GM12878 (cell line): ENCODE data around the gene DNAH9. TPM values are rescaled to one million over a fixed set of nuclear protein-coding genes. Genes with fewer than 3 reads are reported as not detected.

Experiments
- ETV6 ChIP-seq, 2 experiments: fragments of 450-650 bp in 1 of 2; IDR thresholded peaks in 1 of 2; conservative IDR thresholded peaks in 1 of 2; 2 replicates each; pipeline ENCODE4 v1.6.1; 2014; ENCODE audit warnings: antibody characterized with exemption in 1 of 2, borderline replicate concordance in 1 of 2, low read depth in 1 of 2, mild to moderate bottlenecking in 1 of 2, moderate library complexity in 1 of 2
- NFIC ChIP-seq: IDR thresholded peaks from 2 replicates; pipeline ENCODE4 v1.6.1; 2012; ENCODE audit warnings: low read depth, mild to moderate bottlenecking, inconsistent platforms, low read length, moderate library complexity
- NR2F1 ChIP-seq: fragments of 450-650 bp; conservative IDR thresholded peaks from 2 replicates; pipeline ENCODE4 v1.6.1; 2017; ENCODE audit warnings: mild to moderate bottlenecking
- PBX3 ChIP-seq: IDR thresholded peaks from 2 replicates; pipeline ENCODE4 v1.6.1; 2011; ENCODE audit warnings: mild to moderate bottlenecking, low read depth, low read length, moderate library complexity; ENCODE audit not compliant: insufficient replicate concordance
- TCF7 ChIP-seq: IDR thresholded peaks from 2 replicates; pipeline ENCODE4 v1.6.1; 2014; ENCODE audit warnings: antibody characterized with exemption, borderline replicate concordance
- USF2 ChIP-seq: IDR thresholded peaks from 2 replicates; pipeline ENCODE4 v1.6.1; 2011; ENCODE audit warnings: low read depth, low read length, improper control_type of control experiment, borderline replicate concordance
- ZBTB11 ChIP-seq: fragments of 450-650 bp; formaldehyde crosslinking; IDR thresholded peaks from 2 replicates; pipeline ENCODE4 v1.5.0; 2022; ENCODE audit warnings: mild to moderate bottlenecking, missing genetic modification characterization
- ZBTB40 ChIP-seq: fragments of 450-650 bp; IDR thresholded peaks from 2 replicates; pipeline ENCODE4 v1.6.1; 2016; ENCODE audit warnings: mild to moderate bottlenecking, moderate library complexity, borderline replicate concordance
- polyA plus RNA-seq, 11 experiments: library from polyadenylated mRNA; depleted of rRNA in 4 of 11; unstranded in 6 of 11; stranded (reverse) in 5 of 11; fragments of >200 nt; fragmentation: Nextera tagmentation in 4 of 11; fragmentation: Illumina TruSeq in 1 of 11; extraction: Ambion mirVana in 4 of 11; extraction: Trizol in 1 of 11; gene quantifications; 1 replicate in 1 of 11; 2 replicates in 10 of 11; pipeline versions ENCODE4 v1.2.1 to v1.2.3, GENCODE V29; 2011 to 2016; ENCODE audit warnings: inconsistent platforms in 2 of 11, missing spikeins in 2 of 11, low read depth in 1 of 11
- total RNA-seq, 4 experiments: library from RNA; depleted of rRNA in 3 of 4; stranded (reverse); fragments of >200 nt in 3 of 4; fragmentation: Illumina TruSeq in 1 of 4; extraction: Trizol in 1 of 4; gene quantifications; 2 replicates each; pipeline versions ENCODE4 v1.2.1 to v1.2.3, GENCODE V29; 2013 to 2021
- TF ChIP-seq, protein P1 (sequence below): IDR thresholded peaks from 2 replicates; pipeline ENCODE4 v1.6.1; 2011; ENCODE audit warnings: borderline replicate concordance, low read depth, mild to moderate bottlenecking, moderate library complexity, low read length; ENCODE audit not compliant: insufficient read depth, poor library complexity, severe bottlenecking

Gene DNAH9
- total and polyA plus RNA-seq, 10 of the 15 experiments (the other 5 are each of a cell fraction or from before 2014, with no cell fraction given): 0.10 to 0.40 (median 0.19) TPM; not detected in 7

DNA sequence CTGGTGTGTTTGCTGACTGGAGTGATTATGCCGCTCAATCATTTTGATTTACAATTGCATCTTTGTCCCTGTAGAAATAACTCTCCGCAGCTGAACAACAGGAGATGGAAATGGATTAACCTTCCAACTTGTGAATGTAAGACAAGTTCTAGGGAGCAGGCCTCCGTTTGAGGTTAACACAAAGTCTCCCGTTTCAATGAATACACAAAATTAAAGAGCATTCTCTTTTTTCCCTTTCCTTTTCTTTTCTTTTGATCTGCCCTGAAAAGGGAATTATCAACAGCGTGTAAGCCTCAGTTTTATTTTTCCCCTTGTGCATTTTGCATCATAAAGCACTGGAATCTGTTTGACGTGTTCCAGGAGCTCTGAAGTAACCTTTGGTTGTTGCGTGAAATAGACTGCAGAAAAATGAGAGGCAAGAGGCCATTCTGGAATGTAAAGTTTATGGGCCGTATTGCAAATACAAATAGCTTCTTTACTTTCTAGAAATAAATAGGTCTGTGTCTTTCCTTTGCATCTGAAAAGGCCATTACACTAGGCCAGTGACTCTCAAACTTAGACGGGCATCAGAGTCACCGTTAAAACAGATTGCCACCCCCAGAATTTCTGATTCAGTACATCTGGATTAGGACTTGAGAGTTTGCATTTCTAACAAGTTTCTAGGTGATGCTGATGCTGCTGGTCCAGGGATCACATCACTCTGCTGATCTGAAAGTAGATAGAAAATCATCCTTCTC, 234.3 kb downstream of the DNAH9 start (continued):
- TF ChIP-seq ZBTB40 (no peak), NR2F1 (no peak), ETV6 (conservative IDR thresholded peaks at IDR 0.05 in 1 of 2, IDR thresholded peaks at IDR 0.05 in 1 of 2; ENCODE audit: borderline replicate concordance in 1 of 2, low read depth in 1 of 2) (no peak), TCF7 (no peak), USF2 (no peak), PBX3 (no peak), NFIC (no peak), ZBTB11 (no peak)
- TF ChIP-seq, protein P1, sequence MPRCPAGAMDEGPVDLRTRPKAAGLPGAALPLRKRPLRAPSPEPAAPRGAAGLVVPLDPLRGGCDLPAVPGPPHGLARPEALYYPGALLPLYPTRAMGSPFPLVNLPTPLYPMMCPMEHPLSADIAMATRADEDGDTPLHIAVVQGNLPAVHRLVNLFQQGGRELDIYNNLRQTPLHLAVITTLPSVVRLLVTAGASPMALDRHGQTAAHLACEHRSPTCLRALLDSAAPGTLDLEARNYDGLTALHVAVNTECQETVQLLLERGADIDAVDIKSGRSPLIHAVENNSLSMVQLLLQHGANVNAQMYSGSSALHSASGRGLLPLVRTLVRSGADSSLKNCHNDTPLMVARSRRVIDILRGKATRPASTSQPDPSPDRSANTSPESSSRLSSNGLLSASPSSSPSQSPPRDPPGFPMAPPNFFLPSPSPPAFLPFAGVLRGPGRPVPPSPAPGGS: no peak
- TF ChIP-seq, all 136 proteins: peak for 0
